Suprapubic skin (tissue), 4 donors: ENCODE results near the gene DRC3. TPM values are rescaled to one million over a fixed set of nuclear protein-coding genes. Genes with fewer than 3 reads are reported as not detected.

Source experiments
- DNase-seq, 2 donors: peaks; one replicate each; pipeline ENCODE4 v3.0.0-alpha.2; 2019; ENCODE audit warnings: low spot score in 2 of 2
- H3K27ac ChIP-seq: fragments of 200-600 bp; sonication (generic); one replicate; pipeline ENCODE4 v1.5.1; 2019
- H3K27me3 ChIP-seq: fragments of 200-600 bp; sonication (generic); one replicate; pipeline ENCODE4 v1.5.1; 2019
- H3K36me3 ChIP-seq: fragments of 200-600 bp; sonication (generic); one replicate; pipeline ENCODE4 v1.5.1; 2019
- H3K4me1 ChIP-seq: fragments of 200-600 bp; sonication (generic); one replicate; pipeline ENCODE4 v1.5.1; 2019
- H3K4me3 ChIP-seq: fragments of 200-600 bp; sonication (generic); one replicate; pipeline ENCODE4 v1.5.1; 2019; ENCODE audit warnings: mild to moderate bottlenecking
- H3K9me3 ChIP-seq: fragments of 200-600 bp; sonication (generic); one replicate; pipeline ENCODE4 v1.5.1; 2019
- CTCF ChIP-seq, 2 donors: fragments of 200-600 bp in 1 of 2; fragments of 450-650 bp in 1 of 2; sonication (generic) in 1 of 2; IDR thresholded peaks; one replicate each; pipeline ENCODE4 v1.5.1; 2016 to 2019; ENCODE audit warnings: antibody characterized with exemption in 2 of 2, mild to moderate bottlenecking in 1 of 2, moderate library complexity in 1 of 2
- EP300 ChIP-seq: sonication (generic); formaldehyde crosslinking; IDR thresholded peaks from one replicate; pipeline ENCODE4 v1.6.1; 2017; ENCODE audit warnings: antibody characterized with exemption
- POLR2A ChIP-seq, 2 donors: fragments of 450-650 bp; IDR thresholded peaks; one replicate each; pipeline ENCODE4 v1.6.1; 2017; ENCODE audit warnings: antibody characterized with exemption in 2 of 2, mild to moderate bottlenecking in 2 of 2, moderate library complexity in 2 of 2
- POLR2AphosphoS5 ChIP-seq, 3 donors: sonication (generic); formaldehyde crosslinking; IDR thresholded peaks; one replicate each; pipeline ENCODE4 v1.6.1; 2017; ENCODE audit warnings: antibody characterized with exemption in 3 of 3
- WGBS: methylation state at CpG from one replicate; pipeline ENCODE4 v1.1.5; 2018; 5-methylcytosine and 5-hydroxymethylcytosine counted together
- total RNA-seq, 4 donors: library from RNA; depleted of rRNA; stranded (reverse); fragments of >200 nt; gene quantifications; one replicate each; pipeline ENCODE4 v1.1.0, GENCODE V29; 2016

The DRC3 gene
- total RNA-seq, 4 donors from 2014 or later = 2.0 to 10.6 (median 5.5) TPM

GRCh38 chr17:17928398-17929287, 44.0 kb upstream of the DRC3 start:
- Histone ChIP-seq H3K4me1 (peaks cover 35% of the 10 kb centered on the region), H3K36me3 (no peaks in the 10 kb centered on the region), H3K27me3 (no peaks in the 10 kb centered on the region), H3K27ac (no peak overlapping the region), H3K4me3 (no peak overlapping the region), H3K9me3 (no peaks in the 10 kb centered on the region)
- TF ChIP-seq CTCF (IDR thresholded peaks at IDR 0.05) (no peak), POLR2A (IDR thresholded peaks at IDR 0.05) (no peak), EP300 (no peak), POLR2AphosphoS5 (IDR thresholded peaks at IDR 0.05) (no peak)
- WGBS = 30% methylated on average over 12 of the region's 12 CpGs
- no peak for DNase-seq

GRCh38 chr17:17929655-17930380, 42.8 kb upstream of the DRC3 start:
- Histone ChIP-seq H3K27me3 (no peaks in the 10 kb centered on the region), H3K36me3 (no peaks in the 10 kb centered on the region), H3K9me3 (no peaks in the 10 kb centered on the region), H3K4me3 (no peak overlapping the region), H3K4me1 (peaks cover 40% of the 10 kb centered on the region), H3K27ac (no peak overlapping the region)
- no peak for DNase-seq
- WGBS = 47% methylated on average over 2 of the region's 2 CpGs
- no peak for TF ChIP-seq CTCF (IDR thresholded peaks at IDR 0.05)
- no peak for TF ChIP-seq POLR2AphosphoS5 (IDR thresholded peaks at IDR 0.05)
- TF ChIP-seq EP300 = no peak
- TF ChIP-seq POLR2A (IDR thresholded peaks at IDR 0.05) = no peak

- Histone ChIP-seq H3K9me3 (no peaks in the 10 kb centered on the region), H3K4me1 (peaks cover 48% of the 10 kb centered on the region), H3K36me3 (no peaks in the 10 kb centered on the region), H3K27me3 (no peaks in the 10 kb centered on the region), H3K27ac (no peak overlapping the region), H3K4me3 (no peak overlapping the region)
- TF ChIP-seq POLR2AphosphoS5 (IDR thresholded peaks at IDR 0.05) (no peak), CTCF (IDR thresholded peaks at IDR 0.05) (no peak), POLR2A (IDR thresholded peaks at IDR 0.05) (no peak), EP300 (no peak)
- DNase-seq = no peak
Measured at GRCh38 chr17:17930674-17931073, 42.0 kb upstream of the DRC3 start.

- Histone ChIP-seq H3K4me3 (no peak overlapping the region), H3K9me3 (no peaks in the 10 kb centered on the region), H3K27me3 (no peaks in the 10 kb centered on the region), H3K27ac (no peak overlapping the region), H3K4me1 (peaks cover 53% of the 10 kb centered on the region), H3K36me3 (no peaks in the 10 kb centered on the region)
- no peak for TF ChIP-seq POLR2AphosphoS5 (IDR thresholded peaks at IDR 0.05)
- no peak for TF ChIP-seq CTCF (IDR thresholded peaks at IDR 0.05)
- WGBS = 67% methylated on average over 2 of the region's 2 CpGs
- DNase-seq = no peak
Measured at GRCh38 chr17:17931159-17931558, 41.5 kb upstream of the DRC3 start.

- Histone ChIP-seq H3K27ac (no peak overlapping the region), H3K4me1 (peaks cover 63% of the 10 kb centered on the region), H3K36me3 (no peaks in the 10 kb centered on the region), H3K9me3 (no peaks in the 10 kb centered on the region), H3K27me3 (no peaks in the 10 kb centered on the region), H3K4me3 (no peak overlapping the region)
- TF ChIP-seq POLR2AphosphoS5 (IDR thresholded peaks at IDR 0.05) (no peak), CTCF (IDR thresholded peaks at IDR 0.05) (no peak), EP300 (no peak), POLR2A (IDR thresholded peaks at IDR 0.05) (no peak)
- DNase-seq = no peak
Measured at GRCh38 chr17:17933775-17934174, 38.9 kb upstream of the DRC3 start.
